K562 (cell line): ENCODE data around the gene LRP1. TPM values are rescaled to one million over a fixed set of nuclear protein-coding genes. Genes with fewer than 3 reads are reported as not detected.

Experiments
- CAMTA2 ChIP-seq: fragments of 250-450 bp; sonication (Bioruptor Pico); conservative IDR thresholded peaks from 2 replicates; pipeline ENCODE4 v1.5.1; 2022
- CTBP1 ChIP-seq: fragments of 450-650 bp; IDR thresholded peaks from 2 replicates; pipeline ENCODE4 v1.6.1; 2016; ENCODE audit warnings: borderline replicate concordance
- DEAF1 ChIP-seq: fragments of 450-650 bp; formaldehyde crosslinking; IDR thresholded peaks from 2 replicates; pipeline ENCODE4 v1.4.0; 2020; ENCODE audit warnings: mild to moderate bottlenecking, moderate library complexity
- EHMT2 ChIP-seq: fragments of 450-650 bp; IDR thresholded peaks from 2 replicates; pipeline ENCODE4 v1.6.1; 2018; ENCODE audit warnings: antibody characterized with exemption
- GABPA ChIP-seq: fragments of 200-800 bp; sonication (Bioruptor generic); conservative IDR thresholded peaks from 2 replicates; pipeline ENCODE4 v1.6.1; 2016; ENCODE audit warnings: low read depth, missing genetic modification characterization, missing compliant biosample characterization
- HDAC2 ChIP-seq: fragments of 450-650 bp; IDR thresholded peaks from 2 replicates; pipeline ENCODE4 v1.6.1; 2016; ENCODE audit warnings: mild to moderate bottlenecking
- HMGN3 ChIP-seq: IDR thresholded peaks from 2 replicates; pipeline ENCODE4 v1.6.1; 2011; ENCODE audit warnings: borderline replicate concordance, low read depth, mild to moderate bottlenecking, mixed read lengths, low read length; ENCODE audit not compliant: insufficient read length; ENCODE audit errors: extremely low read depth
- LARP7 ChIP-seq: fragments of 450-650 bp; IDR thresholded peaks from 2 replicates; pipeline ENCODE4 v1.6.1; 2016
- MBD2 ChIP-seq: sonication (generic); IDR thresholded peaks from 2 replicates; pipeline ENCODE4 v1.6.1; 2016; ENCODE audit warnings: low read depth, borderline replicate concordance
- NFIX ChIP-seq: fragments of 250-450 bp; sonication (Bioruptor Pico); IDR thresholded peaks from 2 replicates; pipeline ENCODE4 v1.4.0; 2020; ENCODE audit warnings: low read depth, mild to moderate bottlenecking, moderate library complexity
- POLR2AphosphoS5 ChIP-seq: IDR thresholded peaks from 2 replicates; pipeline ENCODE4 v1.6.1; 2011; ENCODE audit warnings: mild to moderate bottlenecking, low read depth, low read length, moderate library complexity; ENCODE audit not compliant: control insufficient read depth, insufficient read depth
- POLR2H ChIP-seq: IDR thresholded peaks from 2 replicates; pipeline ENCODE4 v1.6.1; 2016; ENCODE audit warnings: missing genetic modification characterization, low read depth, mild to moderate bottlenecking, control low read depth, missing compliant biosample characterization, moderate library complexity
- PTRF ChIP-seq: fragments of 450-650 bp; IDR thresholded peaks from 2 replicates; pipeline ENCODE4 v1.6.1; 2016; ENCODE audit warnings: mild to moderate bottlenecking, missing genetic modification characterization, missing compliant biosample characterization
- SMARCB1 ChIP-seq: IDR thresholded peaks from 2 replicates; pipeline ENCODE4 v1.6.1; 2011; ENCODE audit warnings: improper control_type of control experiment, low read depth; ENCODE audit not compliant: insufficient read length
- SNIP1 ChIP-seq: fragments of 450-650 bp; IDR thresholded peaks from 2 replicates; pipeline ENCODE4 v1.7.1; 2017; ENCODE audit warnings: low read depth, mild to moderate bottlenecking
- U2AF2 ChIP-seq: fragments of 200-400 bp; formaldehyde crosslinking; optimal IDR thresholded peaks from 2 replicates; pipeline ENCODE3; 2017; ENCODE audit warnings: low read depth, mild to moderate bottlenecking, low read length
- ZNF174 ChIP-seq: fragments of 250-450 bp; sonication (Bioruptor Pico); IDR thresholded peaks from 2 replicates; pipeline ENCODE4 v1.4.0; 2020; ENCODE audit warnings: mild to moderate bottlenecking
- ZNF197 ChIP-seq: fragments of 200-800 bp; sonication (Bioruptor generic); IDR thresholded peaks from 2 replicates; pipeline ENCODE4 v1.6.1; 2016; ENCODE audit warnings: low read depth, missing genetic modification characterization, missing compliant biosample characterization
- ZNF318 ChIP-seq, 2 experiments: fragments of 450-650 bp; IDR thresholded peaks; 2 replicates each; pipeline ENCODE4 v1.6.1; 2016; ENCODE audit warnings: mild to moderate bottlenecking in 2 of 2, borderline replicate concordance in 1 of 2, low read depth in 1 of 2, moderate library complexity in 1 of 2
- ZSCAN29 ChIP-seq: fragments of 450-650 bp; IDR thresholded peaks from 2 replicates; pipeline ENCODE4 v1.6.1; 2017
- polyA plus RNA-seq, 8 experiments: library from polyadenylated mRNA; depleted of rRNA in 4 of 8; stranded (reverse) in 5 of 8; unstranded in 3 of 8; fragments of >200 nt; fragmentation: Nextera tagmentation in 2 of 8; fragmentation: Illumina TruSeq in 1 of 8; extraction: Ambion mirVana in 2 of 8; extraction: Trizol in 1 of 8; gene quantifications; 2 replicates each; pipeline versions ENCODE4 v1.2.1 to v1.2.3, GENCODE V29; 2011 to 2014; ENCODE audit warnings: inconsistent platforms in 1 of 8, missing spikeins in 1 of 8
- total RNA-seq, 7 experiments: library from RNA; depleted of rRNA in 6 of 7; stranded (reverse); fragments of >200 nt in 6 of 7; fragmentation: Illumina TruSeq in 2 of 7; extraction: Trizol in 2 of 7; gene quantifications; 2 replicates each; pipeline versions ENCODE4 v1.2.1 to v1.2.3, GENCODE V29; 2011 to 2021; ENCODE audit warnings: low replicate concordance in 1 of 7

Gene LRP1
- total and polyA plus RNA-seq, 9 of the 15 experiments (the other 6 are each of a cell fraction or from before 2014, with no cell fraction given): 0.04 to 0.64 (median 0.19) TPM; not detected in 2

GRCh38 chr12:57111031-57111734 is 17.1 kb upstream of the LRP1 start, which contains the start of gene STAT6 (continued):
- TF ChIP-seq HMGN3 (no peak), LARP7 (peak; percentile 66), ZNF318 (IDR thresholded peaks at IDR 0.05; ENCODE audit: borderline replicate concordance in 1 of 2, low read depth in 1 of 2) (no peak), ZNF174 (no peak), U2AF2 (no peak), SNIP1 (0 out of 2 replicates have a peak, but pooled peaks have one; percentile 45), PTRF (tag) (no peak), MBD2 (no peak), NFIX (no peak), POLR2AphosphoS5 (peak; percentile 33; the same call in 1 of the 2 replicates), GABPA (tag) (peak; percentile 70), CAMTA2 (CRISPR knock-in tag) (no peak), ZNF197 (CRISPR knock-in tag) (no peak; the same call in 1 of the 2 replicates), DEAF1 (CRISPR knock-in tag) (0 out of 2 replicates have a peak, but pooled peaks have one; percentile 18), SMARCB1 (no peak), CTBP1 (no peak; the same call in 1 of the 2 replicates), EHMT2 (peak; percentile 84), ZSCAN29 (no peak), HDAC2 (peak; percentile 12; the same call in 1 of the 2 replicates), POLR2H (peak; percentile 24; the same call in 1 of the 2 replicates)
